ENCODE measurements around the gene PLA2G5.

The PLA2G5 gene

DNA sequence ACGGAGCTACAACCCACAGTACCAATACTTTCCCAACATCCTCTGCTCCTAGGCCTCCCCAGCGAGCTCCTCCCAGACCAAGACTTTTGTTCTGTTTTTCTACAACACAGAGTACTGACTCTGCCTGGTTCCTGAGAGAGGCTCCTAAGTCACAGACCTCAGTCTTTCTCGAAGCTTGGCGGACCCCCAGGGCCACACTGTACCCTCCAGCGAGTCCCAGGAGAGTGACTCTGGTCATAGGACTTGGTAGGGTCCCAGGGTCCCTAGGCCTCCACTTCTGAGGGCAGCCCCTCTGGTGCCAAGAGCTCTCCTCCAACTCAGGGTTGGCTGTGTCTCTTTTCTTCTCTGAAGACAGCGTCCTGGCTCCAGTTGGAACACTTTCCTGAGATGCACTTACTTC is 20.6 kb downstream of the PLA2G5 start:
- ATAC-seq (ENCODE audit: insufficient read depth, low read depth) = no peak
- H2AFZ ChIP-seq (ENCODE audit: low read depth, low read length) = no peak overlapping the region
- 0 out of 2 replicates have a peak, but pooled peaks cover 4% of the 10 kb centered on the region for H4K20me1 ChIP-seq (ENCODE audit: insufficient read depth, low read length)
- H3K27me3 ChIP-seq (ENCODE audit: insufficient read depth, low read length, poor library complexity) = peaks cover 10% of the 10 kb centered on the region
- no peak overlapping the region for H3K4me2 ChIP-seq (ENCODE audit: insufficient read depth, low read length)
- no peak overlapping the region for H3K27ac ChIP-seq (ENCODE audit: low read length)
- no peaks in the 10 kb centered on the region for H3K36me3 ChIP-seq (ENCODE audit: insufficient read depth, low read length)
- no peaks in the 10 kb centered on the region for H3K79me2 ChIP-seq (ENCODE audit: insufficient read depth, low read length)
- no peak overlapping the region for H3K9ac ChIP-seq (ENCODE audit: low read depth, low read length)
- no peaks in the 10 kb centered on the region for H3K9me3 ChIP-seq (ENCODE audit: insufficient read depth, low read length, severe bottlenecking)
- no peak for DNase-seq
- no peak overlapping the region for H3K4me3 ChIP-seq (ENCODE audit: low read depth in 1 of 2, low read length in 2 of 2)
- H3K4me1 ChIP-seq (ENCODE audit: insufficient read depth, low read length) = no peaks in the 10 kb centered on the region
- no peak for TF ChIP-seq EZH2 (IDR thresholded peaks at IDR 0.05; ENCODE audit: borderline replicate concordance, low read depth, low read length, severe bottlenecking)
- no peak for TF ChIP-seq CTCF (IDR thresholded peaks at IDR 0.05; ENCODE audit: borderline replicate concordance, extremely low read depth, low read length, poor library complexity, severe bottlenecking)

GRCh38 chr1:20093303-20093702 is 23.3 kb downstream of the PLA2G5 start:
- H3K4me2 ChIP-seq (ENCODE audit: insufficient read depth, low read length) = no peak overlapping the region

DNA sequence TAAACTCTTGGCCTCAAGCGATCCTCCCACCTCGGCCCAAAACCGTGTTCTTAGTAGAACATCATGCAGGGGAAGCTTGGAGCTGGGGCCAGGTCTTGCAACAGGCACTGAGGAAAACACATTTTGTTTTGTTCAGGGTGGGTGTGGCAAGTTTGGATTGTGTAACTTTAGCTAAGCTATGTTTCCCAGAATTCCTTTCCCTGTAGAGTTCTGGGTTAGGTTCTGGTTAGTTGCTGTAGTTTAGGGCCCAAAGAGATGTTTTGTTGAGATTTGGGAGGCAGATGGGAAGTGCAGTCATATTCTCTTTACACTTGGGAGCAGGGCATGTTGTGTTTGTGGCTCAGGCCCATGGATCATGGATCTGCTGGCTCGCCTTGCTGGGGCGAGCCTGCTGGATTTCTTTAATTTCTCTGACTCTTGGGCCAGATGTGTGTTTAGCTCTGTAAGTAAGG is 24.0 kb downstream of the PLA2G5 start:
- no peaks in the 10 kb centered on the region for H3K9me3 ChIP-seq (ENCODE audit: insufficient read depth, low read length, severe bottlenecking)
- no peak overlapping the region for H3K4me3 ChIP-seq (ENCODE audit: low read depth in 1 of 2, low read length in 2 of 2)
- no peak overlapping the region for H2AFZ ChIP-seq (ENCODE audit: low read depth, low read length)
- no peak overlapping the region for H3K9ac ChIP-seq (ENCODE audit: low read depth, low read length)
- H3K4me2 ChIP-seq (ENCODE audit: insufficient read depth, low read length) = no peak overlapping the region
- TF ChIP-seq EZH2 (IDR thresholded peaks at IDR 0.05; ENCODE audit: borderline replicate concordance, low read depth, low read length, severe bottlenecking) (no peak), CTCF (IDR thresholded peaks at IDR 0.05; ENCODE audit: borderline replicate concordance, extremely low read depth, low read length, poor library complexity, severe bottlenecking) (no peak)
- H3K36me3 ChIP-seq (ENCODE audit: insufficient read depth, low read length) = no peaks in the 10 kb centered on the region
- no peak overlapping the region for H3K27ac ChIP-seq (ENCODE audit: low read length)
- 0 out of 2 replicates have a peak, but pooled peaks cover 4% of the 10 kb centered on the region for H4K20me1 ChIP-seq (ENCODE audit: insufficient read depth, low read length)
- H3K79me2 ChIP-seq (ENCODE audit: insufficient read depth, low read length) = no peaks in the 10 kb centered on the region
- H3K27me3 ChIP-seq (ENCODE audit: insufficient read depth, low read length, poor library complexity) = peaks cover 14% of the 10 kb centered on the region
- no peak for ATAC-seq (ENCODE audit: insufficient read depth, low read depth)
- DNase-seq = no peak
- no peaks in the 10 kb centered on the region for H3K4me1 ChIP-seq (ENCODE audit: insufficient read depth, low read length)

More at GRCh38 chr1:20093303-20093702, 23.3 kb downstream of the PLA2G5 start:
- DNase-seq = no peak
- Histone ChIP-seq H3K9me3 (ENCODE audit: insufficient read depth, low read length, severe bottlenecking) (no peaks in the 10 kb centered on the region), H4K20me1 (ENCODE audit: insufficient read depth, low read length) (0 out of 2 replicates have a peak, but pooled peaks cover 4% of the 10 kb centered on the region), H3K9ac (ENCODE audit: low read depth, low read length) (no peak overlapping the region), H3K36me3 (ENCODE audit: insufficient read depth, low read length) (no peaks in the 10 kb centered on the region), H3K79me2 (ENCODE audit: insufficient read depth, low read length) (no peaks in the 10 kb centered on the region), H3K27ac (ENCODE audit: low read length) (no peak overlapping the region), H2AFZ (ENCODE audit: low read depth, low read length) (no peak overlapping the region), H3K27me3 (ENCODE audit: insufficient read depth, low read length, poor library complexity) (peaks cover 14% of the 10 kb centered on the region), H3K4me3 (ENCODE audit: low read depth in 1 of 2, low read length in 2 of 2) (no peak overlapping the region), H3K4me1 (ENCODE audit: insufficient read depth, low read length) (no peaks in the 10 kb centered on the region)
- no peak for ATAC-seq (ENCODE audit: insufficient read depth, low read depth)
- no peak for TF ChIP-seq CTCF (IDR thresholded peaks at IDR 0.05; ENCODE audit: borderline replicate concordance, extremely low read depth, low read length, poor library complexity, severe bottlenecking)
- no peak for TF ChIP-seq EZH2 (IDR thresholded peaks at IDR 0.05; ENCODE audit: borderline replicate concordance, low read depth, low read length, severe bottlenecking)

Data from DND-41 (cell line).